Tibial nerve (tissue), 3 donors: Measurements from ENCODE around the gene VARS2.

Experiments used
- CTCF ChIP-seq, 5 experiments: fragments of 200-600 bp in 3 of 5; fragments of 450-650 bp in 2 of 5; sonication (generic) in 3 of 5; IDR thresholded peaks; one replicate each; pipeline ENCODE4 v1.5.1; 2016 to 2019; ENCODE audit warnings: antibody characterized with exemption in 5 of 5, mild to moderate bottlenecking in 3 of 5, moderate library complexity in 2 of 5
- POLR2A ChIP-seq, 2 donors: fragments of 450-650 bp; IDR thresholded peaks; one replicate each; pipeline ENCODE4 v1.6.1; 2017; ENCODE audit warnings: antibody characterized with exemption in 2 of 2, mild to moderate bottlenecking in 2 of 2, moderate library complexity in 2 of 2

GRCh38 chr6:30877419-30878262 lies 36.4 kb upstream of the VARS2 start:
- TF ChIP-seq CTCF (IDR thresholded peaks at IDR 0.05) (peak; percentile 86 to 95 (median 93)), POLR2A (IDR thresholded peaks at IDR 0.05) (no peak)
